Uterus (tissue), 4 donors: Measurements from ENCODE around the gene MOB3B. TPM values are rescaled to one million over a fixed set of nuclear protein-coding genes. Genes with fewer than 3 reads are reported as not detected.

Source experiments
- DNase-seq, 2 donors: peaks; one replicate each; pipeline ENCODE4 v3.0.0-alpha.2; 2019 to 2020
- H3K27ac ChIP-seq, 2 donors: fragments of 200-600 bp; sonication (generic); 1 replicate in 1 of 2; 2 replicates in 1 of 2; pipeline ENCODE4 v1.5.1; 2016 to 2018
- H3K27me3 ChIP-seq, 2 donors: fragments of 200-600 bp; sonication (generic); one replicate each; pipeline ENCODE4 v1.5.1; 2018 to 2019; ENCODE audit warnings: control low read depth in 1 of 2
- H3K36me3 ChIP-seq, 2 donors: fragments of 200-600 bp; sonication (generic); one replicate each; pipeline ENCODE4 v1.5.1; 2019; ENCODE audit warnings: control low read depth in 1 of 2
- H3K4me1 ChIP-seq, 2 donors: fragments of 200-600 bp; sonication (generic); one replicate each; pipeline ENCODE4 v1.5.1; 2018 to 2019; ENCODE audit warnings: control low read depth in 1 of 2
- H3K4me3 ChIP-seq, 2 donors: fragments of 200-600 bp; sonication (generic); 1 replicate in 1 of 2; 2 replicates in 1 of 2; pipeline ENCODE4 v1.5.1; 2018 to 2019; ENCODE audit warnings: mild to moderate bottlenecking in 1 of 2
- H3K9me3 ChIP-seq, 2 donors: fragments of 200-600 bp; sonication (generic); one replicate each; pipeline ENCODE4 v1.5.1; 2019; ENCODE audit warnings: control low read depth in 1 of 2
- CTCF ChIP-seq, 4 experiments: fragments of 200-600 bp in 2 of 4; fragments of 450-650 bp in 2 of 4; sonication (generic) in 2 of 4; IDR thresholded peaks; one replicate each; pipeline ENCODE4 v1.5.1; 2016 to 2019; ENCODE audit warnings: antibody characterized with exemption in 4 of 4, mild to moderate bottlenecking in 2 of 4, moderate library complexity in 1 of 4
- POLR2A ChIP-seq, 2 donors: fragments of 450-650 bp; IDR thresholded peaks; one replicate each; pipeline ENCODE4 v1.6.1; 2016; ENCODE audit warnings: antibody characterized with exemption in 2 of 2, mild to moderate bottlenecking in 1 of 2, moderate library complexity in 1 of 2
- intact Hi-C: fragments of 100-400 bp; cut with DNase I; formaldehyde crosslinking; loops from one replicate; pipeline ENCODE4 v1.15.1; 2023; ENCODE audit warnings: low total_unique reads
- total RNA-seq, 4 donors: library from RNA; depleted of rRNA in 3 of 4; stranded (reverse); fragments of >200 nt in 3 of 4; gene quantifications; one replicate each; pipeline versions ENCODE4 v1.1.0 to v1.2.4, GENCODE V29; 2014 to 2023
- donor health status: DM: yes; HTN: yes; CAD: no.

Gene MOB3B
- total RNA-seq, 4 donors from 2014 or later = 2.0 to 34.4 (median 12.6) TPM

DNA sequence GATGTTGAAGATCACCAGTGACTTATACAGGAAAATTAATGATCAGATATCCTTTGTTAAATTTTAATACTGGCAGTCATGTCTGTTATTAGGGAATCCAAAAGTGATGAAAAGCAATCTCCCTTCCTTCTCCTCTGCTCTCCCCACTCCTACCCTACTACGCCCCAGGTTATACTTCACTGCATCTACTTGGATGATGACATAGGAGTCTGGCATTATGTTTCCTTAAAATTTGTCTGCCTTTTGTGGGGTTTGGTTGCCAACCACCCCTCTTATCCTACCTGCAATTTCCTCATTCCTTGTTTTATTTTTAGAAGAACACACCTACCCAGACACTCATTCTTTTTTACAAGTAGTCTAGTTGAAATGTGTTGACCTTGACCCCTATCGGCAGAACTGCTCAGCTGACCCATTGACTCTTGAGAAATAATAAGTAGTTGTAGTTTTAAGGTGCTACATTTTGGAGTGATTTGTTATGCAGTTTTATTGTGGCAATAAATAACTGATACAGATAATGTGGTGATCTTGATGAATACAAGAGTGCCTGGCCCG lies 5.1 kb upstream of the MOB3B start:
- Histone ChIP-seq H3K27ac (peak overlapping the region; percentile 81 to 93), H3K9me3 (no peaks in the 10 kb centered on the region), H3K4me3 (peak overlapping the region in 1 of 2 donors; percentile 6), H3K27me3 (no peaks in the 10 kb centered on the region), H3K36me3 (no peaks in the 10 kb centered on the region), H3K4me1 (peaks cover 7 to 14% of the 10 kb centered on the region in 2 donors)
- intact Hi-C loops = loop anchor here (5.0 kb wide), 1 partner anchor 197 kb away; no protein-coding TSS in a partner anchor
- TF ChIP-seq POLR2A (IDR thresholded peaks at IDR 0.05) (no peak), CTCF (IDR thresholded peaks at IDR 0.05) (no peak)
- no peak for DNase-seq

- Histone ChIP-seq H3K27me3 (no peaks in the 10 kb centered on the region), H3K4me3 (peak overlapping the region in 1 of 2 donors; percentile 6), H3K4me1 (peaks cover 7 to 8% of the 10 kb centered on the region in 2 donors), H3K36me3 (no peaks in the 10 kb centered on the region), H3K27ac (peak overlapping the region; percentile 81 to 93), H3K9me3 (no peaks in the 10 kb centered on the region)
- TF ChIP-seq CTCF (IDR thresholded peaks at IDR 0.05) (no peak), POLR2A (IDR thresholded peaks at IDR 0.05) (no peak)
- DNase-seq = no peak
- intact Hi-C loops = loop anchor here (5.0 kb wide), 1 partner anchor 197 kb away; no protein-coding TSS in a partner anchor
Measured at GRCh38 chr9:27534131-27534530, 4.5 kb upstream of the MOB3B start.

DNA sequence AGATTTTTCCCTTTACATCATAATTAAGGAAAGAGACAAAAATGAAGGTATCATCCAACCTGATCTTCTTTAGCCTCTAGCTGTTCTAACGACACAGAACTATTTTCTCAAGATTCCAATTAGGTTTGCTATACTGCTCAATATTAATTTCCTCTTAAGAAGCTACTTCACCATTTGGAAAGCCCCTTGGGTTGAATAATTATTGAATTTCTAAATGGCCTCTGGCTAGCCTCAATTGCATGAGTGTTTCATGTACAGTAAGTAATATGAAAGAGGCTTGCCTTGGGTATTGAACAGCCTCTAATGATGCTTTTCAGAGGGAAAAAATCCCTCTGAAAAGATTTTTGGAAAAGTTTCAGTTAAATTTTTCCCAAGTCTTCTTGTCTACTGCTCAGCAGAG lies 3.7 kb upstream of the MOB3B start:
- no peak for DNase-seq
- peaks cover 0 to 2% of the 10 kb centered on the region in 2 donors for H3K4me1 ChIP-seq
- no peaks in the 10 kb centered on the region for H3K36me3 ChIP-seq
- intact Hi-C loops = loop anchor here (5.0 kb wide), 1 partner anchor 196 kb away; no protein-coding TSS in a partner anchor
- TF ChIP-seq POLR2A (IDR thresholded peaks at IDR 0.05) (no peak), CTCF (IDR thresholded peaks at IDR 0.05) (no peak)
- no peaks in the 10 kb centered on the region for H3K27me3 ChIP-seq
- H3K27ac ChIP-seq = peak overlapping the region; percentile 81 to 93
- H3K9me3 ChIP-seq = no peaks in the 10 kb centered on the region
- no peak overlapping the region for H3K4me3 ChIP-seq

DNA sequence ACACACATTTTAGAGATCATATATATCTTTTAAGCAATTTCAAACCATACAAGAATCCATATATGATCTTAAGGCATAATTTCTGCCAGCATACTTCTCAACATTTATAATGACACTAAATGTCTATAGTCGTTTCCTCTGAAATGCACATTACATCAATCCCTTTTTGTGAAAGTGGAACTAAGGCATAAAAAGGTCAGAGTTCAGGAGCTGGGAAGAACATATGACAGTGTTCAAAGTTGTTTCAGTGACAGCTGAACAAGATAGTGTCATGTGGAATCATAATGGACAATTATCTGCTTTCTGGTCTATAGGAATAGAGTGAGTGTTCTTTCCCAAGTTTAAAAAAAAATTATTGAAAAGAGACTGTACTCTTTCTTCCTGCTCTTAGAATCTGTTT lies 2.4 kb upstream of the MOB3B start:
- intact Hi-C loops = loop anchor here (5.0 kb wide), 1 partner anchor 195 kb away; no protein-coding TSS in a partner anchor
- H3K4me3 ChIP-seq = no peak overlapping the region
- no peaks in the 10 kb centered on the region for H3K36me3 ChIP-seq
- DNase-seq = no peak
- no peak overlapping the region for H3K27ac ChIP-seq
- no peak for TF ChIP-seq POLR2A (IDR thresholded peaks at IDR 0.05)
- TF ChIP-seq CTCF (IDR thresholded peaks at IDR 0.05) = no peak
- H3K4me1 ChIP-seq = no peaks in the 10 kb centered on the region
- no peaks in the 10 kb centered on the region for H3K27me3 ChIP-seq
- H3K9me3 ChIP-seq = no peaks in the 10 kb centered on the region

DNA sequence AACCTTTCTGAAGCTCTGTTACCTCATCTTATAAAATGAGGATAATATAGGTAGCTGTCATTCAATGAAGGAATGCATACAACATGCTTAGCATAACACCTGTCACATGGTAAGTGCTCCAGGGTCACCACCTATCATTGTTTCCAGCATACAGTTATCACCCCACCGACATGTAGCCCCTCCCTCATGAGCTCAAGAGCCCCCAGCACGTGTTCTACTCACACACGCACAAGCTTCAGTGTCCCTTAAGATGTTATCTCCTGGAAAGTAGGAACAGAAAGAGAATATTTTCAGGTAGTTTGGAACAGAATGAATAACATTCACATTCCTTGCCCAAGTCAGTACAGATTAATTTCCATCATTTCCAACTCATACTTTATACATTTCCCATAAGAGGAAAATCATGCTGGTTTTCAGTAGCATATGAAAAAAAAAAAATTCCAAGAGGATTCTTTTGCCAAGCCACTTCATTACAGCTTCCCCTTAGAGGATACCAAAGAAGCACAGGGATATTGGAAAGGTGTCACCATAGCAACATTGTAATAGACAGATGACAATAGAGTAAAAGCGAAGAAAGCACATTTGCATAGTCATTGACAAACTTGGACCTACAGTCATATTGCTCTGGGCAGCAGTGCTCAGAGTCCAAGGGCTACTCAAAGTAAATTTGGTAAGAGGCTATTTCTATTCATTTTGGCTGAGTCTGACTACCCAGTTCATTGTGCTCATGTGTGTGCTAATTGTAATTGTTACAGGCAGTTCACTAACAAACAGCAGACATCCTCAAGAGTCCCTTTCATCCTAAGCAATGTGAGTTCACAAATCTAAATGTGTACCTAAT lies 1.5 kb upstream of the MOB3B start:
- H3K27me3 ChIP-seq = no peaks in the 10 kb centered on the region
- no peak for DNase-seq
- intact Hi-C loops = loop anchor here (5.0 kb wide), 1 partner anchor 194 kb away; no protein-coding TSS in a partner anchor
- peak overlapping the region in 1 of 2 donors; percentile 10 for H3K4me3 ChIP-seq
- no peaks in the 10 kb centered on the region for H3K36me3 ChIP-seq
- H3K27ac ChIP-seq = no peak overlapping the region
- no peak for TF ChIP-seq POLR2A (IDR thresholded peaks at IDR 0.05)
- TF ChIP-seq CTCF (IDR thresholded peaks at IDR 0.05) = no peak
- H3K9me3 ChIP-seq = no peaks in the 10 kb centered on the region
- H3K4me1 ChIP-seq = peaks cover 0 to 8% of the 10 kb centered on the region in 2 donors
